Adrenal gland (tissue), 5 donors: ENCODE data around the gene IL6R.

Experiments used
- POLR2A ChIP-seq, 2 donors: fragments of 450-650 bp; IDR thresholded peaks; one replicate each; pipeline ENCODE4 v1.6.1; 2017; ENCODE audit warnings: antibody characterized with exemption in 2 of 2, mild to moderate bottlenecking in 2 of 2, moderate library complexity in 1 of 2
- TF ChIP-seq, protein P1 (sequence below), 6 experiments: fragments of 450-650 bp in 4 of 6; fragments of 200-600 bp in 2 of 6; sonication (generic) in 1 of 6; IDR thresholded peaks; 1 replicate in 5 of 6; 2 replicates in 1 of 6; pipeline versions ENCODE4 v1.5.1 to v1.8.0; 2016 to 2021; ENCODE audit warnings: antibody characterized with exemption in 6 of 6, mild to moderate bottlenecking in 2 of 6, moderate library complexity in 1 of 6
- donor health status: DM: no; HTN: no; CAD: no.

- TF ChIP-seq, protein P1, sequence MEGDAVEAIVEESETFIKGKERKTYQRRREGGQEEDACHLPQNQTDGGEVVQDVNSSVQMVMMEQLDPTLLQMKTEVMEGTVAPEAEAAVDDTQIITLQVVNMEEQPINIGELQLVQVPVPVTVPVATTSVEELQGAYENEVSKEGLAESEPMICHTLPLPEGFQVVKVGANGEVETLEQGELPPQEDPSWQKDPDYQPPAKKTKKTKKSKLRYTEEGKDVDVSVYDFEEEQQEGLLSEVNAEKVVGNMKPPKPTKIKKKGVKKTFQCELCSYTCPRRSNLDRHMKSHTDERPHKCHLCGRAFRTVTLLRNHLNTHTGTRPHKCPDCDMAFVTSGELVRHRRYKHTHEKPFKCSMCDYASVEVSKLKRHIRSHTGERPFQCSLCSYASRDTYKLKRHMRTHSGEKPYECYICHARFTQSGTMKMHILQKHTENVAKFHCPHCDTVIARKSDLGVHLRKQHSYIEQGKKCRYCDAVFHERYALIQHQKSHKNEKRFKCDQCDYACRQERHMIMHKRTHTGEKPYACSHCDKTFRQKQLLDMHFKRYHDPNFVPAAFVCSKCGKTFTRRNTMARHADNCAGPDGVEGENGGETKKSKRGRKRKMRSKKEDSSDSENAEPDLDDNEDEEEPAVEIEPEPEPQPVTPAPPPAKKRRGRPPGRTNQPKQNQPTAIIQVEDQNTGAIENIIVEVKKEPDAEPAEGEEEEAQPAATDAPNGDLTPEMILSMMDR (IDR thresholded peaks at IDR 0.05) = no peak
- TF ChIP-seq POLR2A (IDR thresholded peaks at IDR 0.05) = no peak
Observed at GRCh38 chr1:154413177-154413783, 8.1 kb downstream of the IL6R start.
